Measurements from ENCODE around the gene NTM.

- TF ChIP-seq CTCF (IDR thresholded peaks at IDR 0.05 in 2 of 3, conservative IDR thresholded peaks at IDR 0.05 in 1 of 3; ENCODE audit: borderline replicate concordance in 1 of 3, insufficient read depth in 1 of 3, low read depth in 2 of 3, low read length in 2 of 3) (no peak), YY1 (IDR thresholded peaks at IDR 0.05; ENCODE audit: extremely low read depth, insufficient replicate concordance, low read depth, low read length) (no peak), EZH2 (IDR thresholded peaks at IDR 0.05) (no peak)
These were observed 470.1 kb downstream of the NTM start for GRCh38 chr11:131840545-131840944.

Measured in HCT116 (cell line).